Left lobe of liver (tissue), 2 donors: Measurements from ENCODE around the gene PLSCR4. TPM values are rescaled to one million over a fixed set of nuclear protein-coding genes. Genes with fewer than 3 reads are reported as not detected.
A peak's percentile ranks its signal among the peaks of the same experiment; 100 is the strongest.
"Not testable (repeated sequence)": the region's sequence is repeated elsewhere in the genome, so short reads cannot be mapped to it uniquely, and the experiment has no call there.

Experiments
- ATAC-seq: fragments of 200-7000 bp; cut with Tn5 transposase; one replicate; pipeline ENCODE4 v1.9.1; 2020; ENCODE audit warnings: mild to moderate bottlenecking, moderate library complexity
- DNase-seq: peaks from one replicate; pipeline ENCODE4 v3.0.0-alpha.2; 2020; ENCODE audit warnings: low spot score
- total RNA-seq: library from RNA; stranded (reverse); gene quantifications from one replicate; pipeline ENCODE4 v1.2.1, GENCODE V29; 2021
- donor health status: DM: no; HTN: no; CAD: no; lungs with moderate emphysema.
- donor health status: DM: no; HTN: yes; CAD: no.

The PLSCR4 gene
- total RNA-seq, 1 donor from 2014 or later, result 27.6 TPM

GRCh38 chr3:146249921-146250320 is 984 bp downstream of the PLSCR4 start:
- no peak for ATAC-seq
- no peak for DNase-seq

DNA sequence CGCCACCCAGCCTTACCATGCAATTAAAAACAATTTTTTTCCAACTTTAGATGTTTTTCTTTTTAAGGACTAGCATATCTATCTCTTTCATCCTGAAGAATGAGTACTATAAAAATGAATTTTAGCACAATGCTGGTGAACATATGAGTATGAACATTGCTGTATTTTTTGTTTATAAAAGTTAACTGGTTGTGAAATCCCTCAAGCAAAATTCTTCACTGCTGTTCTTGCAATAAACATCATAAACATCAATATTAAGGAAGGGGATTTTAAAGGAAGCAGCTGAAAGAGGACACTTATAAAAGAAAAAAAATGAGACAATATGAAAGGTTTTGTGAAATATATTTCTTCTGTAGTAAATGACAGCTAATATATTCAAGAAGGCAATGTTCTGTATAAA is 3.0 kb downstream of the PLSCR4 start:
- DNase-seq (no peak), ATAC-seq (no peak)

- DNase-seq (no peak), ATAC-seq (no peak)
These were observed 4.4 kb downstream of the PLSCR4 start for GRCh38 chr3:146246526-146246925.

DNA sequence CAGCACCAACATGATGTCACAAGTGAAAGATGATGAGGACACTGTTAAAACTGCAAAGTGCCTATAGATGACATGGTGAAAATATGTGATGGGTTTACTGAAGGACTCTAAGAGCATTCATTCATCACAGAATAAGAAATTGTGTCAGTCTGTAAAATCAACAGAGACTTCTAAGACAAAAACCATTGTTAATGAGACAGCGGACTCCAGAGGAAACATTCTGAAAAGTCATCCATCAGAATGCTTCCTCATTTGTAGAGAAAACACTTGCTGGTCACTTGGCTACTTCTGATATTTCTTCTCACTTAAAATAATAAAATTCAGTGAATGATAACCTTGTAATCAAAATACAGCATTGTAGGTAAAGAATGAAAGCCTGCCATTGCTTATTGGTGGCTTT is 7.3 kb downstream of the PLSCR4 start:
- ATAC-seq, result no peak

GRCh38 chr3:146241523-146242240 is 9.2 kb downstream of the PLSCR4 start:
- ATAC-seq, result no peak
- no peak for DNase-seq

More for the DNA sequence above, 7.3 kb downstream of the PLSCR4 start:
- no peak for DNase-seq

- peak; percentile 49 for ATAC-seq
- DNase-seq, result no peak
These were observed 17.4 kb downstream of the PLSCR4 start for GRCh38 chr3:146233487-146233886.

DNA sequence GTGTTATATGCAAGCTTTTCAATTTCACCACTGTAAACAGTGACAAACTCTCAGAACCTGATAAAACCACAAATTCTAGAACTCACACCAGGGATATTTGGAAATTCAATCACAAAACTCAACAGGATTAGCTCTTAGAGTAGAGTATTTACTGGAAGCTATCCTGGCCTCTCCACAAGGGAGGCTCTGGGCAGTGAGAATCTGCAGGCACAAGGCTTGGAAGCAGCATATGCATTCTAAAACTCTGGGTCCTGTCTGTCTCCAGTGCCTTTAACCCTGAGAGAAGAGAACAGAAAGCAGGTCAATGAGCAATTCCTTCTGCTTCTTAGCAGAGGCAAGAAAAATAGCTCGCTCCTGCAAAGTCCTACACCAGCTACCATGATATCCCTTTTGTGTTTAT is 23.4 kb downstream of the PLSCR4 start:
- ATAC-seq (peak; percentile 17), DNase-seq (no peak)

- ATAC-seq, result no peak
- no peak for DNase-seq
These were observed 24.0 kb downstream of the PLSCR4 start for GRCh38 chr3:146226881-146227280.

DNA sequence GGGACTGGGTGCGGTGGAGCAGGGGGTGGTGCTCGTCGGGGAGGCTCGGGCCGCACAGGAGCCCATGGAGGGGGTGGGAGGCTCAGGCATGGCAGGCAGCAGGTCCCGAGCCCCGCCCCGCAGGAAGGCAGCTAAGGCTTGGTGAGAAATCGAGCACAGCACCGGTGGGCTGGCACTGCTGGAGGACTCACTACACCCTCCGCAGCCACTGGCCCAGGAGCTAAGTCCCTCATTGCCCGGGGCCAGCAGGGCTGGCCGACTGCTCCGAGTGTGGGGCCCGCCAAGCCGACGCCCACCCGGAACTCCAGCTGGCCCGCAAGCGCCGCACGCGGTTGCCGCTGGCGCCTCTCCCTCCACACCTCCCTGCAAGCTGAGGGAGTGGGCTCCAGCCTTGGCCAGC is 25.4 kb downstream of the PLSCR4 start:
- ATAC-seq, DNase-seq: not testable (repeated sequence)

- peak; percentile 83 for DNase-seq
These were observed 27.2 kb downstream of the PLSCR4 start for GRCh38 chr3:146223401-146224373.

GRCh38 chr3:146222204-146223046 is 28.5 kb downstream of the PLSCR4 start:
- ATAC-seq (peak; percentile 81), DNase-seq (peak; percentile 59)

More at GRCh38 chr3:146223401-146224373, 27.2 kb downstream of the PLSCR4 start:
- peak; percentile 77 for ATAC-seq

GRCh38 chr3:146221276-146221675 is 29.6 kb downstream of the PLSCR4 start:
- DNase-seq (no peak), ATAC-seq (no peak)

DNA sequence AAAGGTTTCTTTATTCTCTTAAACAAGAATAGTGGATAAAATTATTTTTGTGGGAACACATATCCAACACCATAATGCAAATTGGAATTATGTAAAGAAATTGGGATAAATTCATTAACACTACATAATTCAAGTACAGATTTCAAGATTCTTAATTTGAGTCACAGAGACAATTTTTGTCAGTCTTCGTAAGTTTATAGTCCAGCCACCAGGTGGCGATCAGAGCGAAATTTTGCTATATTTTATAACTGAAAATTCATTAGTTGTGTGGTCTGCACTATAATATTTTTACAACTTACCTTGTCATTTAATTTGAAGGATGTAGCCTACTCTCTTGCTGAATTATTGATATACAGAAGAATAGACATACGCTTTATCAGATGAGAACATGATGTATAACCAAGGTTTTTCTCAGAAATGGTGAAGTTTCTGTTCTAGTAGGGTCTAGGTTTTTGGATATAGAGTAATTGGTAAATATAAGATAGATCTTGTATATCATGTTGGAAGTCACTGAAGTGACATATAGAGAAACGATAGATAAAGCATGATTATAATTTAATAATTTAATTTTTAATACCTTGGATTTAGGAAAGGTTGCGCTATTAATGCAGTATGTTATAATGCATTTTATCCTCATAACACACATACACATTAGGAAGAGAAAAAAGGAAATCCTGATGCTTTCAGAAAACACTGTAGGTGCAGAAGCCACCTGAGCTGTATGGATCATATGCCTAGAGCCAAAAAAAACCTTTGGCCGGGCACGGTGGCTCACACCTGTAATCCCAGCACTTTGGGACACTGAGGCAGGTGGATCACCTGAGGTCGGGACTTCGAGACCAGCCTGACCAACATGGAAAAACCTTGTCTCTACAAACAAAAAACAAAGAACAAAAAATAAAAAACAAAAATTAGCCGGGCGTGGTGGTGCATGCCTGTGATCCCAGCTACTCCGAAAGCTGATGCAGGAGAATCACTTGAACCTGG is 31.7 kb downstream of the PLSCR4 start:
- DNase-seq (no peak), ATAC-seq (no peak)

GRCh38 chr3:146217324-146217723 is 33.6 kb downstream of the PLSCR4 start:
- no peak for DNase-seq
- ATAC-seq, result no peak

GRCh38 chr3:146214493-146214892 is 36.4 kb downstream of the PLSCR4 start:
- ATAC-seq (no peak), DNase-seq (no peak)

- no peak for ATAC-seq
- no peak for DNase-seq
These were observed 41.5 kb downstream of the PLSCR4 start for GRCh38 chr3:146209371-146209770.

DNA sequence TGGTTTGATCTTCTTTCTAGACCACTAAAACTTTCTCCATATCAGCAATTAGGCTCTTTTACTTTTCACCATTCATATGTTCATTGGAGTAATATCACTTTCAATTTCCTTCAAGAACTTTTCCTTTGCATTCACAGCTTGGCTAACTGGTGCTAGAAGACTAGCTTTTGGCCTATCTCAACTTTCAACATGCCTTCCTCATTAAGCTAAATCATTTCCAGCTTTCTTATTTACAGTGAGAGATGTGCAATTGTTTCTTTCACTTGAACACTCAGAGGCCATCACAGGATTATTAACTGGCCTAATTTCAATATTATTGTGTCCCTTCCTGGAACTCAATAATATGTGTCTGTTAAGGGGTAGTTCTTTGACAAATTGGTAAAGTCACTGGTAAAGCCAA is 47.1 kb downstream of the PLSCR4 start:
- DNase-seq (no peak), ATAC-seq (no peak)

- ATAC-seq (no peak), DNase-seq (no peak)
These were observed 50.3 kb downstream of the PLSCR4 start for GRCh38 chr3:146200461-146201220.

DNA sequence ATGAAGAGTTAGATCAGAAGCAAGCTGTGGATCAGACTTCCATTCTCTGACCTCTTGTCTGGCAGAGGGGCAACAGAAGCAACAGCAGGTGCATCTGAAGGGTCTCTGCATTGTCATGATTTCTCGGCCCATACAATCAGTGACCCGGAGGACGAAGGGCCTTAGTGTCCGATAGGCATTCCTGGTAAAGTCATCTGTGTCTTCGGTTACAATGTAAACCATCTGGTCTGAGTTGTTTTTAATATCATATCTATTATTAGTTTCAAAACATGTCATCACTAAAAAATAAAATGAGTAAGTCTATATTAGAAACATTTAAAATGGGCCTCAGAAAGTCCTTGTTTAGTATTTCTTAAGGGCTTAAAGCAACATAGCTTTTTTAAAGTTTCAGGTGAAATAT is 51.1 kb downstream of the PLSCR4 start:
- DNase-seq (no peak), ATAC-seq (no peak)
